IMR-90 (cell line): ENCODE results near the gene CC2D2A. TPM values are rescaled to one million over a fixed set of nuclear protein-coding genes. Genes with fewer than 3 reads are reported as not detected.

Experiments
- ATAC-seq: fragments of 200-7000 bp; cut with Tn5 transposase; 2 replicates; pipeline ENCODE4 v1.9.1; 2020; ENCODE audit warnings: low read depth, mild to moderate bottlenecking, moderate library complexity
- BruUV-seq: library from RNA; stranded (reverse); fragments of 400-500 nt; replicated peaks from 2 replicates; lab custom pipeline; 2021; lab: Mats Ljungman, UMichigan
- CTCF ChIA-PET: fragments of 300-600 bp; formaldehyde crosslinking; extraction: SDS; loops from one replicate; lab custom pipeline; 2021; ENCODE audit warnings: antibody characterized with exemption; lab: Yijun Ruan, JAX
- POLR2A ChIA-PET: fragments of 300-600 bp; sonication (Branson Sonifier 250); formaldehyde crosslinking; loops from one replicate; lab custom pipeline; 2022; ENCODE audit warnings: antibody characterized with exemption; ENCODE audit not compliant: unreplicated experiment; lab: Charles Lee
- DNase-seq: peaks from one replicate; pipeline ENCODE4 v3.0.0; 2013
- H2AFZ ChIP-seq: replicated peaks from 2 replicates; pipeline ENCODE3; 2013; ENCODE audit warnings: low read length, mild to moderate bottlenecking; ENCODE audit not compliant: poor library complexity
- H2AK5ac ChIP-seq: 2 replicates; pipeline ENCODE4 v1.6.1; 2013; ENCODE audit warnings: low read depth, low read length, inconsistent platforms
- H2AK9ac ChIP-seq: replicated peaks from 2 replicates; pipeline ENCODE3; 2013; ENCODE audit warnings: mild to moderate bottlenecking, low read depth, low read length, moderate library complexity; ENCODE audit not compliant: poor library complexity
- H2BK120ac ChIP-seq: 2 replicates; pipeline ENCODE4 v1.6.1; 2013; ENCODE audit warnings: low read depth, low read length, inconsistent platforms
- H2BK15ac ChIP-seq: 3 replicates; pipeline ENCODE4 v1.6.1; 2013; ENCODE audit warnings: low read depth, low read length, inconsistent platforms
- H2BK20ac ChIP-seq: 2 replicates; pipeline ENCODE4 v1.6.1; 2013; ENCODE audit warnings: low read depth, mild to moderate bottlenecking, inconsistent platforms, low read length, moderate library complexity
- H2BK5ac ChIP-seq: 2 replicates; pipeline ENCODE4 v1.6.1; 2013; ENCODE audit warnings: mild to moderate bottlenecking, low read depth, low read length, inconsistent platforms; ENCODE audit not compliant: poor library complexity, severe bottlenecking
- H3K14ac ChIP-seq: replicated peaks from 2 replicates; pipeline ENCODE4 v1.6.1; 2013; ENCODE audit warnings: low read depth, low read length, inconsistent platforms
- H3K18ac ChIP-seq: 2 replicates; pipeline ENCODE4 v1.6.1; 2013; ENCODE audit warnings: low read depth, low read length, control low read depth
- H3K23ac ChIP-seq: 2 replicates; pipeline ENCODE4 v1.6.1; 2013; ENCODE audit warnings: low read depth, low read length, inconsistent platforms
- H3K27ac ChIP-seq: 2 replicates; pipeline ENCODE4 v1.5.1; 2013; ENCODE audit warnings: mild to moderate bottlenecking, control low read depth, low read length; ENCODE audit not compliant: insufficient read depth
- H3K27me3 ChIP-seq: 2 replicates; pipeline ENCODE4 v1.6.1; 2013; ENCODE audit warnings: low read length; ENCODE audit not compliant: control insufficient read depth, insufficient read depth
- H3K36me3 ChIP-seq: 2 replicates; pipeline ENCODE4 v1.6.1; 2013; ENCODE audit warnings: low read length, mixed read lengths; ENCODE audit not compliant: control insufficient read depth, insufficient read depth
- H3K4ac ChIP-seq: 2 replicates; pipeline ENCODE4 v1.6.1; 2013; ENCODE audit warnings: low read depth, low read length, inconsistent platforms
- H3K4me1 ChIP-seq: 2 replicates; pipeline ENCODE4 v1.6.1; 2013; ENCODE audit warnings: low read length, mixed read lengths; ENCODE audit not compliant: control insufficient read depth, insufficient read depth
- H3K4me2 ChIP-seq: 2 replicates; pipeline ENCODE4 v1.6.1; 2013; ENCODE audit warnings: low read depth, mild to moderate bottlenecking, control low read depth, low read length, moderate library complexity
- H3K4me3 ChIP-seq: 2 replicates; pipeline ENCODE4 v1.5.1; 2013; ENCODE audit warnings: low read depth, mild to moderate bottlenecking, control low read depth, low read length, moderate library complexity; ENCODE audit not compliant: insufficient read depth
- H3K56ac ChIP-seq: 2 replicates; pipeline ENCODE4 v1.6.1; 2013; ENCODE audit warnings: low read length, inconsistent platforms; ENCODE audit not compliant: insufficient read depth; ENCODE audit errors: extremely low read depth
- H3K79me1 ChIP-seq, 2 experiments: 2 replicates each; pipeline ENCODE4 v1.6.1; 2013; ENCODE audit warnings: low read length in 2 of 2, inconsistent platforms in 1 of 2, low read depth in 1 of 2
- H3K9ac ChIP-seq: 2 replicates; pipeline ENCODE4 v1.6.1; 2013; ENCODE audit warnings: low read depth, low read length, control low read depth
- H3K9me1 ChIP-seq: 2 replicates; pipeline ENCODE4 v1.6.1; 2013; ENCODE audit warnings: low read length, inconsistent platforms; ENCODE audit not compliant: insufficient read depth
- H3K9me3 ChIP-seq: 2 replicates; pipeline ENCODE4 v1.6.1; 2013; ENCODE audit warnings: low read length; ENCODE audit not compliant: control insufficient read depth, insufficient read depth
- H4K20me1 ChIP-seq: 2 replicates; pipeline ENCODE4 v1.6.1; 2013; ENCODE audit warnings: low read length, inconsistent platforms; ENCODE audit not compliant: insufficient read depth
- H4K5ac ChIP-seq: 2 replicates; pipeline ENCODE4 v1.6.1; 2013; ENCODE audit warnings: mild to moderate bottlenecking, low read depth, low read length, control low read depth
- H4K8ac ChIP-seq, 2 experiments: 2 replicates each; pipeline ENCODE4 v1.6.1; 2013; ENCODE audit warnings: low read depth in 2 of 2, low read length in 2 of 2, control low read depth in 1 of 2, inconsistent platforms in 1 of 2
- H4K91ac ChIP-seq: 2 replicates; pipeline ENCODE4 v1.6.1; 2013; ENCODE audit warnings: low read depth, low read length, inconsistent platforms; ENCODE audit not compliant: insufficient read depth
- BHLHE40 ChIP-seq: fragments of 150-350 bp; IDR thresholded peaks from 2 replicates; pipeline ENCODE4 v1.6.1; 2016; ENCODE audit warnings: mild to moderate bottlenecking, low read depth, low read length
- CEBPB ChIP-seq: IDR thresholded peaks from 2 replicates; pipeline ENCODE4 v1.6.1; 2012; ENCODE audit warnings: low read depth, low read length, improper control_type of control experiment
- CTCF ChIP-seq: conservative IDR thresholded peaks from 2 replicates; pipeline ENCODE4 v1.5.1; 2012; ENCODE audit warnings: mild to moderate bottlenecking, low read depth, low read length, improper control_type of control experiment
- ELK1 ChIP-seq: fragments of 150-350 bp; IDR thresholded peaks from 2 replicates; pipeline ENCODE4 v1.6.1; 2016; ENCODE audit warnings: low read depth, mild to moderate bottlenecking, low read length, moderate library complexity, borderline replicate concordance
- MAFK ChIP-seq: IDR thresholded peaks from 2 replicates; pipeline ENCODE4 v1.6.1; 2012; ENCODE audit warnings: low read depth, low read length, improper control_type of control experiment
- MAZ ChIP-seq: IDR thresholded peaks from 2 replicates; pipeline ENCODE4 v1.6.1; 2012; ENCODE audit warnings: low read depth, mild to moderate bottlenecking, low read length, improper control_type of control experiment, moderate library complexity, borderline replicate concordance
- MXI1 ChIP-seq: IDR thresholded peaks from 2 replicates; pipeline ENCODE4 v1.6.1; 2012; ENCODE audit warnings: low read depth, mild to moderate bottlenecking, low read length, moderate library complexity, borderline replicate concordance
- NFE2L2 ChIP-seq: fragments of 150-350 bp; IDR thresholded peaks from 2 replicates; pipeline ENCODE4 v1.6.1; 2016; ENCODE audit warnings: low read depth, mild to moderate bottlenecking, low read length
- POLR2A ChIP-seq: IDR thresholded peaks from 2 replicates; pipeline ENCODE4 v1.6.1; 2012; ENCODE audit warnings: mild to moderate bottlenecking, low read depth, low read length
- RAD21 ChIP-seq: IDR thresholded peaks from 2 replicates; pipeline ENCODE4 v1.6.1; 2012; ENCODE audit warnings: low read length, improper control_type of control experiment
- RCOR1 ChIP-seq: IDR thresholded peaks from 2 replicates; pipeline ENCODE4 v1.6.1; 2012; ENCODE audit warnings: mild to moderate bottlenecking, low read length, improper control_type of control experiment; ENCODE audit not compliant: insufficient replicate concordance
- RFX5 ChIP-seq: IDR thresholded peaks from 2 replicates; pipeline ENCODE4 v1.8.0; 2012; ENCODE audit warnings: low read depth, mild to moderate bottlenecking, low read length, moderate library complexity
- SMC3 ChIP-seq: fragments of 150-350 bp; IDR thresholded peaks from 2 replicates; pipeline ENCODE4 v1.6.1; 2016; ENCODE audit warnings: low read depth, mild to moderate bottlenecking, antibody characterized with exemption, low read length, moderate library complexity
- WGBS, 2 experiments: methylation state at CpG; one replicate each; pipeline versions ENCODE4 v1.1.5 to v1.1.7; 2013; ENCODE audit warnings: missing lambda C conversion rate in 2 of 2; ENCODE audit not compliant: insufficient read length in 1 of 2; ENCODE audit errors: extremely low coverage in 2 of 2; 5-methylcytosine and 5-hydroxymethylcytosine counted together
- dilution Hi-C: fragments of 300-500 bp; cut with HindIII; formaldehyde crosslinking; loops from one replicate; pipeline ENCODE4 v1.14.3; 2018; ENCODE audit warnings: low sequenced_read_pairs; ENCODE audit not compliant: unreplicated experiment
- in situ Hi-C: fragments of 300-500 bp; cut with MboI; formaldehyde crosslinking; loops from 3 replicates; pipeline ENCODE4 v1.14.3; 2019; ENCODE audit warnings: low sequenced_read_pairs, inconsistent platforms, mixed read lengths
- intact Hi-C: fragments of 100-400 bp; cut with micrococcal nuclease; formaldehyde crosslinking; loops from 2 replicates; pipeline ENCODE4 v1.10.0; 2022
- polyA plus RNA-seq, 3 experiments: library from polyadenylated mRNA; depleted of rRNA; stranded (reverse); fragments of >200 nt; gene quantifications; 2 replicates each; pipeline ENCODE4 v1.2.3, GENCODE V29; 2012; ENCODE audit warnings: low replicate concordance in 1 of 3
- total RNA-seq: library from RNA; depleted of rRNA; stranded (reverse); fragments of >200 nt; gene quantifications from 2 replicates; pipeline ENCODE4 v1.2.3, GENCODE V29; 2012
- TF ChIP-seq, protein P1 (sequence below): fragments of 150-350 bp; IDR thresholded peaks from 2 replicates; pipeline ENCODE4 v1.6.1; 2017; ENCODE audit warnings: mild to moderate bottlenecking, antibody characterized with exemption, low read length, low read depth

Gene CC2D2A
- total and polyA plus RNA-seq, 2 of the 4 experiments (the other 2 are of a cell fraction), result 20.8 to 26.3 TPM

DNA sequence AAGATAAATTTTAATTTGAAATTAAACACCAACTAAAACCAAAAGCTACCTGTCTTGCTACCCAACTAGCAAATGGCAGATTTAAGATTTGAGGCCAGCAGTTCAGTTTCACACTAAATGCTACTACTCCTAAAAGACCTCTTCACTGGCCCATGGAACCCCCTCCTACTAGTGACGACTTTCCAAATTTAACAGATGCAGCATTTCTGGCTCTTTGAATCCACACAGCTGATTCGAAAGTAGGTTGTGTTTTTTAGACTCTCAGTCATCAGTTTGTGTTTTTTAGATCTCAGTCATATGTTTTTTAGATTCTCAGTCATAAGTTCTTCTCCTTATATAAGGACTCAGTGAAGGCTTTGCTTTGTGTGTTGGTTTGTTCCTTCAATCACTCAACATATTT is 11.1 kb upstream of the CC2D2A start:
- H3K18ac ChIP-seq, result peak overlapping the region; percentile 40; the same call in 1 of the 2 replicates

More for the DNA sequence above, 11.1 kb upstream of the CC2D2A start:
- Histone ChIP-seq H3K9me3 (no peaks in the 10 kb centered on the region), H2BK5ac (no peak overlapping the region), H2AFZ (no peak overlapping the region), H3K27me3 (peaks cover 4% of the 10 kb centered on the region), H3K4ac (peak overlapping the region; percentile 51; the same call in 1 of the 2 replicates), H3K23ac (peak overlapping the region; percentile 55; the same call in 1 of the 2 replicates), H2AK5ac (no peak overlapping the region), H4K20me1 (no peaks in the 10 kb centered on the region), H3K9ac (no peak overlapping the region), H2AK9ac (no peak overlapping the region), H4K8ac (no peak overlapping the region), H3K56ac (no peak overlapping the region), H3K79me1 (no peaks in the 10 kb centered on the region), H4K5ac (no peak overlapping the region), H3K36me3 (no peaks in the 10 kb centered on the region), H3K4me2 (no peak overlapping the region), H3K4me1 (peaks cover 21% of the 10 kb centered on the region), H3K9me1 (no peaks in the 10 kb centered on the region; the same call in 1 of the 2 replicates), H3K27ac (no peak overlapping the region), H4K91ac (peak overlapping the region; percentile 4; the same call in 1 of the 2 replicates), H2BK120ac (0 out of 2 replicates have a peak overlapping the region, but pooled peaks have one; percentile 26), H3K4me3 (no peak overlapping the region), H2BK20ac (peak overlapping the region; percentile 20; the same call in 1 of the 2 replicates), H2BK15ac (no peak overlapping the region; the same call in 2 of the 3 replicates), H3K14ac (no peak overlapping the region)
- no TSS peak for BruUV-seq
- POLR2A ChIA-PET, result no interaction called here
- TF ChIP-seq POLR2A (no peak), MAZ (no peak), RFX5 (no peak), CTCF (no peak), ELK1 (no peak), MXI1 (no peak), BHLHE40 (no peak), CEBPB (no peak), RAD21 (no peak), RCOR1 (no peak), MAFK (no peak), SMC3 (no peak), NFE2L2 (no peak)
- TF ChIP-seq, protein P1, sequence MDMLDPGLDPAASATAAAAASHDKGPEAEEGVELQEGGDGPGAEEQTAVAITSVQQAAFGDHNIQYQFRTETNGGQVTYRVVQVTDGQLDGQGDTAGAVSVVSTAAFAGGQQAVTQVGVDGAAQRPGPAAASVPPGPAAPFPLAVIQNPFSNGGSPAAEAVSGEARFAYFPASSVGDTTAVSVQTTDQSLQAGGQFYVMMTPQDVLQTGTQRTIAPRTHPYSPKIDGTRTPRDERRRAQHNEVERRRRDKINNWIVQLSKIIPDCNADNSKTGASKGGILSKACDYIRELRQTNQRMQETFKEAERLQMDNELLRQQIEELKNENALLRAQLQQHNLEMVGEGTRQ, result no peak
- DNase-seq, result no peak
- no CpG with 5 or more reads among the region's 2 CpGs for WGBS, 2 experiments
- in situ Hi-C loops (loop anchor here (5.0 to 25.0 kb wide), 5 partner anchors 124 to 1821 kb away; partner anchors contain the start of gene BOD1L1), intact Hi-C loops (loop anchor here (5.0 kb wide), 1 partner anchor 441 kb away; no protein-coding TSS in a partner anchor), dilution Hi-C loops (no loop called here)
- CTCF ChIA-PET, result interaction anchor here (0.6 to 2.7 kb wide), 6 partner anchors 11 to 226 kb away, joined by 3 to 14 read pairs (median 12); partner anchors contain the start of gene CC2D2A
- no peak for ATAC-seq
